Central memory CD8-positive, alpha-beta T cell (primary cell): ENCODE results near the gene SORBS1.
"Not testable (repeated sequence)": the region's sequence is repeated elsewhere in the genome, so short reads cannot be mapped to it uniquely, and the experiment has no call there.

Source experiments
- ATAC-seq: fragments of 150-1000 bp; cut with Tn5 transposase; replicated peaks from 2 replicates; pipeline ENCODE4 v1.10.0; 2022; ENCODE audit warnings: mild to moderate bottlenecking, moderate FRiP score, moderate number of reproducible peaks; ENCODE audit not compliant: poor library complexity, severe bottlenecking; ENCODE audit errors: extremely low read depth
- DNase-seq, 2 donors: peaks; one replicate each; pipeline ENCODE4 v3.0.0; 2021; ENCODE audit warnings: low spot score in 2 of 2
- H3K27ac Mint-ChIP-seq: one replicate; pipeline ENCODE4 v1.8.0; 2022; ENCODE audit warnings: low read depth, mild to moderate bottlenecking, moderate library complexity, mixed read lengths
- H3K27me3 Mint-ChIP-seq: one replicate; pipeline ENCODE4 v1.8.0; 2022; ENCODE audit warnings: mixed read lengths
- H3K36me3 Mint-ChIP-seq: one replicate; pipeline ENCODE4 v1.8.0; 2022; ENCODE audit warnings: mild to moderate bottlenecking, moderate library complexity, mixed read lengths; ENCODE audit not compliant: insufficient read depth
- H3K4me1 Mint-ChIP-seq: one replicate; pipeline ENCODE4 v1.8.0; 2022; ENCODE audit warnings: mixed read lengths
- H3K4me3 Mint-ChIP-seq: one replicate; pipeline ENCODE4 v1.8.0; 2022; ENCODE audit warnings: mild to moderate bottlenecking, moderate library complexity, mixed read lengths
- H3K9me3 Mint-ChIP-seq: one replicate; pipeline ENCODE4 v1.8.0; 2022; ENCODE audit warnings: mixed read lengths

Gene SORBS1

GRCh38 chr10:95373660-95374059 is 187.5 kb downstream of the SORBS1 start:
- H3K4me1 Mint-ChIP-seq, result no peaks in the 10 kb centered on the region
- H3K4me3 Mint-ChIP-seq, result no peak overlapping the region
- peaks cover 63% of the 10 kb centered on the region for H3K27me3 Mint-ChIP-seq
- ATAC-seq, result no peak
- no peaks in the 10 kb centered on the region for H3K36me3 Mint-ChIP-seq
- no peak for DNase-seq
- H3K9me3 Mint-ChIP-seq, result no peaks in the 10 kb centered on the region
- no peak overlapping the region for H3K27ac Mint-ChIP-seq

- no peak for DNase-seq
- no peak overlapping the region for H3K4me3 Mint-ChIP-seq
- H3K27me3 Mint-ChIP-seq, result peaks cover 31% of the 10 kb centered on the region
- no peak for ATAC-seq
- no peaks in the 10 kb centered on the region for H3K36me3 Mint-ChIP-seq
- H3K4me1 Mint-ChIP-seq, result no peaks in the 10 kb centered on the region
- no peak overlapping the region for H3K27ac Mint-ChIP-seq
- no peaks in the 10 kb centered on the region for H3K9me3 Mint-ChIP-seq
Observed at GRCh38 chr10:95364342-95364741, 196.8 kb downstream of the SORBS1 start.

GRCh38 chr10:95363303-95363912 is 197.8 kb downstream of the SORBS1 start:
- H3K4me1 Mint-ChIP-seq, result no peaks in the 10 kb centered on the region
- ATAC-seq, result no peak
- no peak overlapping the region for H3K27ac Mint-ChIP-seq
- peaks cover 22% of the 10 kb centered on the region for H3K27me3 Mint-ChIP-seq
- H3K36me3 Mint-ChIP-seq, result peaks cover under 1% of the 10 kb centered on the region
- no peaks in the 10 kb centered on the region for H3K9me3 Mint-ChIP-seq
- H3K4me3 Mint-ChIP-seq, result no peak overlapping the region
- peak in 1 of 2 donors; percentile 28 for DNase-seq

- H3K27me3 Mint-ChIP-seq, result peaks cover 17% of the 10 kb centered on the region
- DNase-seq, result no peak
- ATAC-seq, result no peak
- H3K9me3 Mint-ChIP-seq, result no peaks in the 10 kb centered on the region
- no peak overlapping the region for H3K4me3 Mint-ChIP-seq
- H3K4me1 Mint-ChIP-seq, result no peaks in the 10 kb centered on the region
- no peak overlapping the region for H3K27ac Mint-ChIP-seq
- peaks cover 2% of the 10 kb centered on the region for H3K36me3 Mint-ChIP-seq
Observed at GRCh38 chr10:95360122-95360714, 201.0 kb downstream of the SORBS1 start.

GRCh38 chr10:95359466-95359865 is 201.7 kb downstream of the SORBS1 start:
- no peak for DNase-seq
- no peaks in the 10 kb centered on the region for H3K4me1 Mint-ChIP-seq
- peaks cover 17% of the 10 kb centered on the region for H3K27me3 Mint-ChIP-seq
- H3K4me3 Mint-ChIP-seq, result no peak overlapping the region
- no peak for ATAC-seq
- H3K9me3 Mint-ChIP-seq, result no peaks in the 10 kb centered on the region
- H3K27ac Mint-ChIP-seq, result no peak overlapping the region
- peaks cover 2% of the 10 kb centered on the region for H3K36me3 Mint-ChIP-seq

GRCh38 chr10:95356190-95356955 is 204.8 kb downstream of the SORBS1 start:
- H3K4me3 Mint-ChIP-seq, result no peak overlapping the region
- no peaks in the 10 kb centered on the region for H3K4me1 Mint-ChIP-seq
- H3K9me3 Mint-ChIP-seq, result no peaks in the 10 kb centered on the region
- H3K27ac Mint-ChIP-seq, result no peak overlapping the region
- DNase-seq, result no peak
- peaks cover 2% of the 10 kb centered on the region for H3K36me3 Mint-ChIP-seq
- no peak for ATAC-seq
- no peaks in the 10 kb centered on the region for H3K27me3 Mint-ChIP-seq

- ATAC-seq, result no peak
- DNase-seq, result no peak
- no peaks in the 10 kb centered on the region for H3K9me3 Mint-ChIP-seq
- peaks cover 2% of the 10 kb centered on the region for H3K36me3 Mint-ChIP-seq
- H3K4me3 Mint-ChIP-seq, result no peak overlapping the region
- H3K4me1 Mint-ChIP-seq, result no peaks in the 10 kb centered on the region
- H3K27ac Mint-ChIP-seq, result no peak overlapping the region
- no peaks in the 10 kb centered on the region for H3K27me3 Mint-ChIP-seq
Observed at GRCh38 chr10:95355301-95355700, 205.9 kb downstream of the SORBS1 start.

- Mint-ChIP-seq H3K27ac (no peak overlapping the region), H3K27me3 (no peaks in the 10 kb centered on the region), H3K36me3 (peaks cover 2% of the 10 kb centered on the region), H3K9me3 (no peaks in the 10 kb centered on the region), H3K4me3 (no peak overlapping the region), H3K4me1 (no peaks in the 10 kb centered on the region)
- ATAC-seq (no peak), DNase-seq (no peak)
Observed at GRCh38 chr10:95354110-95354509, 207.1 kb downstream of the SORBS1 start.

GRCh38 chr10:95353123-95353522 is 208.0 kb downstream of the SORBS1 start:
- Mint-ChIP-seq H3K9me3 (no peaks in the 10 kb centered on the region), H3K4me1 (no peaks in the 10 kb centered on the region), H3K36me3 (no peaks in the 10 kb centered on the region), H3K4me3 (no peak overlapping the region), H3K27ac (no peak overlapping the region), H3K27me3 (no peaks in the 10 kb centered on the region)
- ATAC-seq (no peak), DNase-seq (no peak)

- H3K27me3 Mint-ChIP-seq, result no peaks in the 10 kb centered on the region
- no peaks in the 10 kb centered on the region for H3K4me1 Mint-ChIP-seq
- DNase-seq (no peak), ATAC-seq (no peak)
- no peaks in the 10 kb centered on the region for H3K9me3 Mint-ChIP-seq
- H3K4me3 Mint-ChIP-seq, result no peak overlapping the region
- no peaks in the 10 kb centered on the region for H3K36me3 Mint-ChIP-seq
- H3K27ac Mint-ChIP-seq, result no peak overlapping the region
Observed at GRCh38 chr10:95352684-95353083, 208.5 kb downstream of the SORBS1 start.

- no peaks in the 10 kb centered on the region for H3K9me3 Mint-ChIP-seq
- DNase-seq, result no peak
- H3K36me3 Mint-ChIP-seq, result no peaks in the 10 kb centered on the region
- no peak overlapping the region for H3K4me3 Mint-ChIP-seq
- ATAC-seq, result no peak
- H3K27ac Mint-ChIP-seq, result no peak overlapping the region
- no peaks in the 10 kb centered on the region for H3K27me3 Mint-ChIP-seq
- H3K4me1 Mint-ChIP-seq, result no peaks in the 10 kb centered on the region
Observed at GRCh38 chr10:95350830-95351228, 210.3 kb downstream of the SORBS1 start.

GRCh38 chr10:95350219-95350829 is 210.8 kb downstream of the SORBS1 start:
- no peaks in the 10 kb centered on the region for H3K4me1 Mint-ChIP-seq
- DNase-seq, result no peak
- H3K27ac Mint-ChIP-seq, result no peak overlapping the region
- no peaks in the 10 kb centered on the region for H3K9me3 Mint-ChIP-seq
- no peaks in the 10 kb centered on the region for H3K27me3 Mint-ChIP-seq
- ATAC-seq, result no peak
- H3K4me3 Mint-ChIP-seq, result no peak overlapping the region
- H3K36me3 Mint-ChIP-seq, result no peaks in the 10 kb centered on the region

GRCh38 chr10:95347402-95347766 is 213.8 kb downstream of the SORBS1 start:
- not testable (repeated sequence) for H3K4me1 Mint-ChIP-seq, H3K27me3 Mint-ChIP-seq, H3K4me3 Mint-ChIP-seq, H3K27ac Mint-ChIP-seq, ATAC-seq, H3K36me3 Mint-ChIP-seq, H3K9me3 Mint-ChIP-seq, DNase-seq
